ENCODE results near the gene WDR64.
A peak's percentile ranks its signal among the peaks of the same experiment; 100 is the strongest.

Gene WDR64

GRCh38 chr1:241724741-241725356 is 72.8 kb downstream of the WDR64 start:
- no peak overlapping the region for H2AFZ ChIP-seq (ENCODE audit: insufficient read depth, low read length, poor library complexity)
- H3K14ac ChIP-seq (ENCODE audit: low read length), result no peak overlapping the region
- DNase-seq, result no peak
- no peak overlapping the region for H3K23ac ChIP-seq (ENCODE audit: low read length)
- H3K9me3 ChIP-seq (ENCODE audit: insufficient read depth, low read depth, low read length), result no peaks in the 10 kb centered on the region
- H3K36me3 ChIP-seq (ENCODE audit: control insufficient read depth in 1 of 2, insufficient read depth in 2 of 2, low read length in 2 of 2), result no peaks in the 10 kb centered on the region
- no CpG with 5 or more reads among the region's 4 CpGs for WGBS (ENCODE audit: extremely low coverage, insufficient coverage, insufficient read length)
- no peaks in the 10 kb centered on the region for H3K79me1 ChIP-seq (ENCODE audit: low read length)
- H3K4me2 ChIP-seq (ENCODE audit: low read length), result no peak overlapping the region
- H3K4ac ChIP-seq (ENCODE audit: low read depth, low read length), result no peak overlapping the region
- no peak overlapping the region for H3K27ac ChIP-seq (ENCODE audit: low read depth, low read length)
- H2AK5ac ChIP-seq (ENCODE audit: low read length), result no peak overlapping the region
- H4K12ac ChIP-seq (ENCODE audit: low read depth, low read length), result no peak overlapping the region
- no peaks in the 10 kb centered on the region for H3K27me3 ChIP-seq (ENCODE audit: insufficient read depth, low read length)
- H4K8ac ChIP-seq (ENCODE audit: low read depth, low read length), result no peak overlapping the region
- H3K4me1 ChIP-seq (ENCODE audit: control insufficient read depth in 1 of 2, insufficient read depth in 2 of 2, low read length in 2 of 2), result no peaks in the 10 kb centered on the region
- no peak overlapping the region for H3K18ac ChIP-seq (ENCODE audit: low read length)
- H4K91ac ChIP-seq (ENCODE audit: low read depth, low read length), result no peak overlapping the region
- H3K79me2 ChIP-seq (ENCODE audit: control insufficient read depth, insufficient read depth, low read length, poor library complexity), result no peaks in the 10 kb centered on the region
- H2BK12ac ChIP-seq (ENCODE audit: low read length), result no peak overlapping the region
- H2BK120ac ChIP-seq (ENCODE audit: insufficient read depth, low read length, poor library complexity), result no peak overlapping the region
- no peak overlapping the region for H3K9ac ChIP-seq (ENCODE audit: low read length)
- no peak overlapping the region for H2BK5ac ChIP-seq (ENCODE audit: low read depth, low read length, poor library complexity)
- no peak overlapping the region for H3K4me3 ChIP-seq (ENCODE audit: low read depth, low read length)

DNA sequence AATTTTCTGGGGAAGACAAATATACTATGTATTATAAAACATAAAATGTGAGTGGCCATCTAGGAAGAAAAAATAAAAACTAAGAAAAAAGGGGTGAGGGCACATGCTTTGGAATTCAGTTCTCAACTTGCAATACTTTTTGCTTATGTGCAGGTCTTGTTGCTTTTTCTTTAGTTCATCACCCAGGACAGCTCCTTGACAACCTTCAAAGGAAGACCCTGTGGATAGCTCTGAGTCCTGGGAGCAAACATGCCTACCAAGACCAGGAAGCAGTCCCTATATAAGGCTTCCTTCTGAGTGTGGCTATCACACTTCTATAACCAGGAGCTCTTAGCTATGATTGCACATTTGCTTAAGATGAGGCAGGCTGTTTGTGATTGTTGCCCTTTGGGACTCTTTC is 78.0 kb downstream of the WDR64 start:
- H4K91ac ChIP-seq (ENCODE audit: low read depth, low read length), result no peak overlapping the region
- H2BK12ac ChIP-seq (ENCODE audit: low read length), result no peak overlapping the region
- no peak overlapping the region for H3K4me3 ChIP-seq (ENCODE audit: low read depth, low read length)
- H4K12ac ChIP-seq (ENCODE audit: low read depth, low read length), result no peak overlapping the region
- H2AFZ ChIP-seq (ENCODE audit: insufficient read depth, low read length, poor library complexity), result no peak overlapping the region
- no peak overlapping the region for H3K4ac ChIP-seq (ENCODE audit: low read depth, low read length)
- no peaks in the 10 kb centered on the region for H3K9me3 ChIP-seq (ENCODE audit: insufficient read depth, low read depth, low read length)
- H3K18ac ChIP-seq (ENCODE audit: low read length), result no peak overlapping the region
- no peaks in the 10 kb centered on the region for H3K4me1 ChIP-seq (ENCODE audit: control insufficient read depth in 1 of 2, insufficient read depth in 2 of 2, low read length in 2 of 2)
- DNase-seq, result no peak
- no peak overlapping the region for H3K14ac ChIP-seq (ENCODE audit: low read length)
- H3K36me3 ChIP-seq (ENCODE audit: control insufficient read depth in 1 of 2, insufficient read depth in 2 of 2, low read length in 2 of 2), result no peaks in the 10 kb centered on the region
- no peak overlapping the region for H3K27ac ChIP-seq (ENCODE audit: low read depth, low read length)
- H4K8ac ChIP-seq (ENCODE audit: low read depth, low read length), result no peak overlapping the region
- H2BK5ac ChIP-seq (ENCODE audit: low read depth, low read length, poor library complexity), result no peak overlapping the region
- H3K27me3 ChIP-seq (ENCODE audit: insufficient read depth, low read length), result no peaks in the 10 kb centered on the region
- H2AK5ac ChIP-seq (ENCODE audit: low read length), result no peak overlapping the region
- no peaks in the 10 kb centered on the region for H3K79me2 ChIP-seq (ENCODE audit: control insufficient read depth, insufficient read depth, low read length, poor library complexity)
- H2BK120ac ChIP-seq (ENCODE audit: insufficient read depth, low read length, poor library complexity), result no peak overlapping the region
- H3K23ac ChIP-seq (ENCODE audit: low read length), result no peak overlapping the region
- H3K79me1 ChIP-seq (ENCODE audit: low read length), result no peaks in the 10 kb centered on the region
- H3K9ac ChIP-seq (ENCODE audit: low read length), result no peak overlapping the region
- no peak overlapping the region for H3K4me2 ChIP-seq (ENCODE audit: low read length)

DNA sequence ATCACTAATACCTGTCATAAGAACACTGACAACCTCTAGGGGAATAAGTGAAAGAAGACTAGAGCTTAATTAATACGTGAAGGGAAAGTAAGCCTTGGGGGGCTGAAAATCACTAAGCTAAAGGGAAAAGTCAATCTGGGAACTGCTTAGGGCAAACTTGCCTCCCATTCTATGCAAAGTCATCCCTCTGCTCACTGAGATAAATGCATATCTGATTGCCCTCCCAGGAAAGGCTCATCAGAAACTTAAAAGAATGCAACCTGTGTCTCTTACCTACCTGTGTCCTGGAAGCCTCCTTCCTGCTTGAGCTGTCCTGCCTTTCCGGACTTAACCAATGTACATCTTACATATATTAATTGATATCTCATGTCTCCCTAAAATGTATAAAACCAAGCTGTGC is 81.8 kb downstream of the WDR64 start:
- H3K79me2 ChIP-seq (ENCODE audit: control insufficient read depth, insufficient read depth, low read length, poor library complexity), result no peaks in the 10 kb centered on the region
- no peaks in the 10 kb centered on the region for H3K36me3 ChIP-seq (ENCODE audit: control insufficient read depth in 1 of 2, insufficient read depth in 2 of 2, low read length in 2 of 2)
- no peak overlapping the region for H4K91ac ChIP-seq (ENCODE audit: low read depth, low read length)
- no peak overlapping the region for H3K4me3 ChIP-seq (ENCODE audit: low read depth, low read length)
- H4K8ac ChIP-seq (ENCODE audit: low read depth, low read length), result no peak overlapping the region
- H2BK12ac ChIP-seq (ENCODE audit: low read length), result no peak overlapping the region
- no peaks in the 10 kb centered on the region for H3K4me1 ChIP-seq (ENCODE audit: control insufficient read depth in 1 of 2, insufficient read depth in 2 of 2, low read length in 2 of 2)
- no peak overlapping the region for H2BK5ac ChIP-seq (ENCODE audit: low read depth, low read length, poor library complexity)
- WGBS (ENCODE audit: extremely low coverage, insufficient coverage, insufficient read length), result no CpG with 5 or more reads among the region's 2 CpGs
- peak overlapping the region; percentile 80 for H3K23ac ChIP-seq (ENCODE audit: low read length)
- no peaks in the 10 kb centered on the region for H3K79me1 ChIP-seq (ENCODE audit: low read length)
- H3K14ac ChIP-seq (ENCODE audit: low read length), result no peak overlapping the region
- H2AK5ac ChIP-seq (ENCODE audit: low read length), result no peak overlapping the region
- H3K18ac ChIP-seq (ENCODE audit: low read length), result no peak overlapping the region
- H3K4me2 ChIP-seq (ENCODE audit: low read length), result no peak overlapping the region
- no peak overlapping the region for H4K12ac ChIP-seq (ENCODE audit: low read depth, low read length)
- H2BK120ac ChIP-seq (ENCODE audit: insufficient read depth, low read length, poor library complexity), result no peak overlapping the region
- no peak for DNase-seq
- no peak overlapping the region for H3K4ac ChIP-seq (ENCODE audit: low read depth, low read length)
- H3K27me3 ChIP-seq (ENCODE audit: insufficient read depth, low read length), result no peaks in the 10 kb centered on the region
- H3K9me3 ChIP-seq (ENCODE audit: insufficient read depth, low read depth, low read length), result no peaks in the 10 kb centered on the region
- H3K27ac ChIP-seq (ENCODE audit: low read depth, low read length), result no peak overlapping the region
- H3K9ac ChIP-seq (ENCODE audit: low read length), result no peak overlapping the region
- no peak overlapping the region for H2AFZ ChIP-seq (ENCODE audit: insufficient read depth, low read length, poor library complexity)

DNA sequence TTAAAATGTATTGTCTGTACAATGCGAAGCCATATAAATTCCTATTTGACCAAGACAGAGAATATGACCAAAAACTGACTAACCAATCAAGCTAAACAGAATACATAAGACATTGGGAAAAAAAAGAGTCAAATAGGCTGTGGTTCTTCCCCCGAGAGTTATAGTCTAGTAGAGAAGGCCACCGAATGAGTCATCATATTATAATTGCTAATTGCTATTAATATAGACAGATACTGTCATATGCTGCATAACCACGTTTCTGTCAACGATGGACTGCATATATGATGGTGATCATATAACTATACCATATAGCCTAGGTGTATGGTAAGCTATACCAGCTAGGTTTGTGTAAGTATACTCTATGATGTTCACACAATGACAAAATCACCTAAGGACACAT is 82.5 kb downstream of the WDR64 start:
- Histone ChIP-seq H3K79me2 (ENCODE audit: control insufficient read depth, insufficient read depth, low read length, poor library complexity) (no peaks in the 10 kb centered on the region), H3K79me1 (ENCODE audit: low read length) (no peaks in the 10 kb centered on the region), H3K4ac (ENCODE audit: low read depth, low read length) (no peak overlapping the region), H3K9ac (ENCODE audit: low read length) (no peak overlapping the region), H3K27me3 (ENCODE audit: insufficient read depth, low read length) (no peaks in the 10 kb centered on the region), H2AFZ (ENCODE audit: insufficient read depth, low read length, poor library complexity) (no peak overlapping the region), H4K12ac (ENCODE audit: low read depth, low read length) (no peak overlapping the region), H3K23ac (ENCODE audit: low read length) (no peak overlapping the region), H2BK5ac (ENCODE audit: low read depth, low read length, poor library complexity) (no peak overlapping the region), H2BK120ac (ENCODE audit: insufficient read depth, low read length, poor library complexity) (no peak overlapping the region), H3K36me3 (ENCODE audit: control insufficient read depth in 1 of 2, insufficient read depth in 2 of 2, low read length in 2 of 2) (no peaks in the 10 kb centered on the region), H3K4me1 (ENCODE audit: control insufficient read depth in 1 of 2, insufficient read depth in 2 of 2, low read length in 2 of 2) (no peaks in the 10 kb centered on the region), H2AK5ac (ENCODE audit: low read length) (no peak overlapping the region), H3K9me3 (ENCODE audit: insufficient read depth, low read depth, low read length) (no peaks in the 10 kb centered on the region), H3K4me3 (ENCODE audit: low read depth, low read length) (no peak overlapping the region), H3K18ac (ENCODE audit: low read length) (no peak overlapping the region), H4K8ac (ENCODE audit: low read depth, low read length) (no peak overlapping the region), H2BK12ac (ENCODE audit: low read length) (no peak overlapping the region), H3K27ac (ENCODE audit: low read depth, low read length) (no peak overlapping the region), H4K91ac (ENCODE audit: low read depth, low read length) (no peak overlapping the region), H3K4me2 (ENCODE audit: low read length) (no peak overlapping the region), H3K14ac (ENCODE audit: low read length) (no peak overlapping the region)
- WGBS (ENCODE audit: extremely low coverage, insufficient coverage, insufficient read length), result no CpG with 5 or more reads among the region's 5 CpGs
- no peak for DNase-seq

Measured in trophoblast cell (in vitro differentiated cells and primary cell).